Measurements from ENCODE around the gene GRID2. TPM values are rescaled to one million over a fixed set of nuclear protein-coding genes. Genes with fewer than 3 reads are reported as not detected.

Gene GRID2
- polyA plus RNA-seq, 3 donors = 2.2 to 5.5 (median 3.3) TPM

DNA sequence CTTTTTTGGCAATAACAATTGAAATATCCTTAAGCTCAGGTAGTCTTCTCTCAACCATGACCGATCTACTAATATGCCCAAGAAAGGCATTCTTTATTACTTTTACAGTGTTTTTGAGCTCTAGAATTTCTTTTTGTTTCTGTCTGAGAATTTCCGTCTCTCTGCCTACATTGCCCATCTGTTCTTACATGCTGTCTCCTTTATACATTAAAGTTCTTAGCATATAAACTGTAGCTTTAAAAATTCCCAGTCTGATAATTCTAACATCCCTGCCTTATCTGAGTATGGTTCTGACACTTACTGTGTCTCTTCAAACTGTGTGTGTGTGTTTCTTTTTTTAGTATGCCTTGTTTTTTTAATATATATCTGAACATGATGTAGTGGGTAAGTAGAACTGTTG is 658.1 kb downstream of the GRID2 start:
- DNase-seq = no peak

DNA sequence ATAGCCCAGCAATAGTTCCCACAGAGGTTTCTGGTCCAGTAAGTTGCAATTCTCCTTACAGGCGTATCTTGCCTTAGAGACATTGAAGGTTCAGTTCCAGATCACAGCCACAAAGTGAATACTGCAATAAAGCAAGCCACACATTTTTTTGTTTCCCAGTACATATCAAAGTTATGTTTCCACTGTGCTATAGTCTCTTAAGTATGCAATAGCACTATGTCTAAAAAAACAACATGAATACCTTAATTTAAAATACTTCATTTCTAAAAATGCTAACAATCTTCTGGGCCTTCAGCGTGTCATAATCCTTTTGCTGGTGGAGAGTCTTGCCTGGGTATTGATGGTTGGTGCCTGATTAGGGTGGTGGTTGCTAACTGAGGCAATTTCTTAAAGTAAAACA is 659.1 kb downstream of the GRID2 start:
- no peak for DNase-seq

DNA sequence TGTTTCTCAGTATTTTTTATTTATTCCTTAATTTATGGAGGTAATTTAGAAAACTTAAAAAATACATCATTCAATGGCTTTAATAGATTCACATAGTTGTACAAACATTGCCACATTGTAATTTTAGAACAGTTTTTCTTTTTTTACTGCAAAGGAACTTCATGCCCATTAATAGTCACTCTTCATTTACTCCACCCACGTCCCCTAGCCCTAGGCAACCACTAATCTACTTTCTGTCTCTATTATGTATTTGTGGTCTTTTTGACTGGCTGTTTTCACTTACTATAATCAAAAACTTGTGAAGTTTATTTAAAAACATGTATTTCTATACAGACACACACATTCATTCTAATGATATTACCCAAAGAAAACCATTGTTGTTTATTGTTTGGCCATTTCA is 664.8 kb downstream of the GRID2 start:
- DNase-seq = no peak

DNA sequence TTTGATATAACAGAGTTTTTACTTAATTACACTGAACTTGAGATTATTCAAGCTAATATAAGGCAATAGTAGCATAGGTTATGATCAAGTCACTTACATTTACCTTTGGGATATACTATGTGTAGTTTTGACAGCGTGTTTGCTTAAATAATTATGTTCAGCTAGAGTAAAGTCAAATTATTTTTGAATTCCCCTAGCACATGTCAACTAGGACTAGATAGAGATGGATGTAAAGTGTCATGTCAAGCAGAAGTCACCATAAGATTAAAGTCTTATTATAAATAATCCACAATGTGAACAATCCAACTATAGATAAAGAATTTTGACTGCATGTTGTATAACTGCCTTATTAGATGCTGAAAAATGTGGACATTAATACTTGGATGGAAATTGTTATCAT is 665.2 kb downstream of the GRID2 start:
- no peak for DNase-seq

DNA sequence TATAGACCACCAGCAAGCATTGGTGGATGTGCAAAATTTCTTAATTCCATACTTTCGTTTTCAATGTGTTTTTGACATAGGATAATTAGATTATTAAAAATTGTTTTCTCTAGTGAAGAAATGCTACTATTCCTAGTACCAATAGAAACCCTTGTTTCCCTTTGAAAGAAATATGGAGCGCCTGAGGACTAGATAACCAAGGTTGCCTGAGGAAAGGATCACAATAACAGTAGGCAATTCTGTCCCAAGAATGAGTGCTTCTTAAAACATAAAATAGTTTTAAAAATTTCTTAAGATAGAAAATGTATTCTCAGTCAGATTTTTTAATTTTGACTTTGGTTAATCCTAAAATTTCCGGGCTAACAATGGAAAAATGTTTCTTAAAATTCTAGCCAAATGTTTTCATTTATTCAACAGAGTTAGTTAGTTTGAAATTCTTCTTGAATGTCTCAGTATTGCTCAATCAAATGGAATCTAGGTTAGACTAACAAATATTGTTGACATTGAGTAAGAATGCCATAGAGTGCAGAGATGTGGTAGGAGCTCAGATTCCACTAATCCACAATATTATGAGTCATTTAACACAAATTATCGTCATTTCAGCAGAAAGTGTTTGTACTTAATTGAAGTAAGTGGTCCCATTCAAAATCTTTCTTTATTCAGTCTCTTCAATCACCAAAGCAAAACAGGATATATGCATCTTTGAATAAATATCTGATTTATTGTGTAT is 666.0 kb downstream of the GRID2 start:
- DNase-seq = no peak

DNA sequence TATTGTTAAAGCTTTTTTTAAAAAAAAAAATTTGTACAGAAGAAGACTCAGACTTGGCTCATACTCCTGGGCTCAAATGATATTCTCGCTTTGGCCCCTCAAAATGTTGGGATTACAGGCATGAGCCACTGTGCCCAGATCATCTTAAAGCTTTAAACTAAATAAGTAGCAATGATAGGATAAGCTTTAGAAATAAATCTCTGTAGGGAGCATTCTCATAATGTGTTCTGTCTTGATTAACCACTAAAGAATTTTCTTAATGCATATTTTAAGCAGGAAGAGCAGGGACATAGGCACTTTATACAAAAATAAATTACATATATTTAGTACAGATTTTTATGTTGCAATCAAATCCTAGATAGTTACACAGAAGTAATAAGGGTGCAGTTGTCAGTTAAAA is 667.2 kb downstream of the GRID2 start:
- no peak for DNase-seq

DNA sequence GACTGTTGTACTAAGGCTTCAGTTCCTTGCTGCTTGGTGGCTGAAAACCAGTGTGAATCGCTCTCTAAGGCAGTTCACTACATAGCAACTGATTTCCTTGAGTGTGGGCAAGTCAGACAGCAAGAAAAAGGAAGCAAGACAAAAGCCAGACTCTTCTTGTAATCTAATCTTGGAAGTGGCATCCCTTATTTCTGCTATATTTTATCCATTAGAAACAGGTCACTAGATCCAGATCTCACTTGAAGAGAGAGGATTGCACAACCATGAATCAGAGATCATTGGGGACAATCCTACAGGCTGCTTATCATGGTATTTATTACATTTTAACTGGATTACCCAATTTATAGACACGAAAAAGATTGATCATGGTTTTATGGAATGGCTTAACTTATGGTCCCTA is 684.5 kb downstream of the GRID2 start:
- no peak for DNase-seq

DNA sequence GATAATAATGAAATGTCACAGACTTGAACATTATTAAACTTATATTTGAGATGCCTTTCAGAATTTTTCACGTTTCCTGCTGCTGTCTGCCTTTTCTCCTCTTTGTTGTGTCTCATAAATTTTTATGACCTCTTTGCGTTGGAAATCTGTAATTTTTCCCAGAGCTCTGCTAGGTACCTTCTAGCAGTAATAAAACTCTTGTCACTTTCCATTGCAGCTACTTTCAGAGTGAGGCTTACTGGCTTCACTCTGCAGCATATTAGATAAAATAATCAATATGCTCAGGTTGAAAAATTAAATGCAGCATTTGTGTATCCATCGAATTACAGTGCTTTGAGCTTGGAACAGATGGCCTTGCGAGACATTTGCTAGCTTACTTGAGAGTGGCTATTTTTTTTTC is 689.0 kb downstream of the GRID2 start:
- no peak for DNase-seq

DNA sequence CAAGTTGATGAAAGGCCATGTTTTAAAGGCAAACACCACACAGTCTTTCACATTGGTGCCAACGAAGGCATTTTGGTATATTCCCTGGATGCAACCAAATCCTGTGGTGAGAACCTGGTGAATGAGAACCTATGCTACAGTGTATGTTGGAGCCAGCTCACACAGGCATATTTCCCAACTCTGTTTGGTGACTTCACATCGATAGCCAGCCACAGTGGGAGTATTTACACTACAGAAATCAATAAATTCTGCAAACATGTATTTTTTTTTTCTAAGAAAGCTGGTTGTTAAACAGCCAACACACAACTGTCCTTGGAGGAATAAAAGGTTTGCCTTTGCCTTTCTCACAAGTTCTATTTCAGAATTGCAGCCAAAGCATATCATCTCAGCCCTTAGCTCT is 691.0 kb downstream of the GRID2 start:
- DNase-seq = no peak

DNA sequence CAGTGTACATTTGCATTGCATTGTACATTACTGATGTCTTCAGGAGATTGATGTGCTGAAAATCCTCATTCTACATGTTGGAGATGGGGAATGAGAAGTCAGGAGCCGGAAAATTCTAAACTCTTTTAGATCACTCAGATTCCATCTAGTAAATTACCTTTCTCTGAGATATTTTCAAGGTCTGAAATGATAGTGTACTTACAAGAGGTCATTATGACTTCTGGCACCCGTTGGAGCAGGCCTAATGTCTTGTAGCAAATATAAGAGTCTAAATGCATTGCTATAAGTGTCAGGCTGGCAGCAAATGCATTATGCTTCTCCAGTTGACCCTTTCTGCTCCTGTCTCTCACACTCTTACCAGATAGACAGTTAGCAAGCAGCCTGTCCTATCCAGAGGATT is 692.8 kb downstream of the GRID2 start:
- DNase-seq = no peak

DNA sequence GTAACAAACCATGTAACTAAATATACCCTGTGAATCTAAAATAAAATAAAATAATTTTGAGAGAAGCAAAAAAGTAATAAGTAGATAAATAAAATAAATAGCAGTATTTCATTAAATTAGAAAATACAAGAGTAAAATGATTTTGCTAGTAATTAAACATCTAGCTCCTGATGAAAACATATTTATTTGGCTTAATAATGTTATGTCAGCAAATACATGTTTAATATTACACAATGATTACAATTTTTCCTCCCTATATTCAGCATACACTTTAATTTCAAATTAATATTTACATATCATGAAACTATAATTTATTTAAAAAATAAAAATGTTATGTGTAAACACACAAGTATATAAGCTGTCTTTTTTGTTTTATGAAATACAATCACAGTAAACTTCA is 697.1 kb downstream of the GRID2 start:
- DNase-seq = no peak

DNA sequence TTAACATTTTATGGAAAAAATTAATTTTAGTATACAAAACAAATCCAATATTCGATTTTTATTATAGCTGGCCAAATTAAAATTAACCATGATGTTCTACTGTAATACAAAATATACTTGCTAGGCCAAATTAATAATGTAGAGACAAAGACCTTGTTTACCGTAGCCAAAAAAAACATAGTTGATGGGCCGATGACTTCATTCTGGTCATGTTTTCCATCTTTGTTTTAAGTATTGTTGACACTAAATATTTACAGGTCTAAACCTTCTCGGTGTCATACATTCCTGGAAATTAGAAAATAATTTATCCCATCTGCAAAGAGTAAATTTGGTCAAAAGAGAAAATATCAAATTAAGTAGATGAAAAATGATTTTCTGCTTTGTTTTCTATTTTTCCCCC is 698.5 kb downstream of the GRID2 start:
- no peak for DNase-seq

DNA sequence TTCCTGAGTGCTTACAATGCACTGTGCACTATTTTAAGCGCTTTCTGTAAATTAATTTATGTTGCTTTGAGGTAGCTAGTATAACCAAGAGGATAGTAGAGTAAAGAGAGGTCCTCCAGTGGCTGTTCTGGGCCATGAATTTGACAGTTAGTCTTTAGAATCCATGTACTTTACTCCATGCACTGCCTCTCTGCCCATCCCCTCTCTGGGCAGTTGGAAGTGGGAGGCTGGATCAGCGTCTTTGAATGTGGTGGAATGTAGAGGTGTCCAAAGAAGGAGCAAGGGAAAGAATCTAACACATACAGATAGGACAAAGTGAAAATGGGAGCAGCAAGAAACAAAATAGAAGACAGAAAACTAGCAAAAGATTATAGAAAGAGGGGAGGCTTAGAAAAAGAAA is 712.6 kb downstream of the GRID2 start:
- DNase-seq = no peak

DNA sequence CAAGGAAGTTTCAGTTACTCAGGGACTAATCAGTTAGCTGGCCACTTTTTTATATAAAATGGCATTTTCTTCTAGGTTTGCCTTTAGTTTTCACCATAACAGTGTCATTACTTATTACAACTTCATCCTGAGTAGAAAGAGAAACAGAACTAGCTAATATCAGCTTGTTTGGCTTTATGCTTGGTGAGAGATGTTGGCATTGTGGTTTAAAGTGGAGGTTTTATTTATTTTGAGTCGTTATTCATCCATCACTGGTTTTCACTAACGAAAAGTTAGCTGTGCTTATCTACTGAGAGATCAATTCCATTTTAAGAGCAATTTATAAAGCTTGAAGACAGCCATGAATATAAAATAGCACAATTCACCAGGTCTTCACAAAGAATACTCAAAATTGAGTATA is 714.5 kb downstream of the GRID2 start:
- no peak for DNase-seq

DNA sequence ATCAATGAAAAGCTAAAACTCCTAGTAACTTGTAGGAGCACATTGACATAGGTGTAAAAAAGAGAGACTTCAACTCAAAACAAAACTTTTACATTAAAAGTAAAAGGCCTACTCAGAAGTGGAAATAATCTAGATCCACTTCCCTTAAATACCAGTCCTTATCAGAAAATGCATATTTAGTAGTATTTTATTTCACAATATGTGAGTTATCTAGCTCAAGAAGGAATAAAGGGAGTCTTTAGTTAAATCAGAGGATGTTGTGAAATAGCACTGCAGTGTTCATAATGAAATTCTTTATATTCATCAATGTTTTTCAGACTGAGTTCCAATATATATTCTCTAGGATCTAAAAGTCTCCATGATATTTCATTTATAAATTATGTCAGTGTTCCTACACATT is 715.0 kb downstream of the GRID2 start:
- no peak for DNase-seq

DNA sequence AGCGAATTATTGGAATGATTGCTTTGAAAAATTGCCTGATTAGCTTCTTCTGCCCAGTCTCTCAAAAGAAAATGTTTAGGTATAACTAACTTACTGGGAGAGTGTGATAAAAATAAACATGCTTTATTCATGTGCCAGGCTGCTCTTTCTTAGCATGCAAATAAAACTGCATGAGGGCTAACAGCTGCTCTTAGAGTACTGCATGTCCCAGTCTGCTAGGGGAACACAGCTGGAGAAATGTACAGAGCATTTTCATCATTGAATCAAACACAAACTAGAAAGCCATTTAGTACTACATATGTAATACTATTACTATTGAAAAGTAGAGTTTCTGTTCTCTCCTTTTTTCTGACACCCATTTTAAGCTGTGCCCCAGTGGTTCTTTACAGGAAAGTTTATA is 726.0 kb downstream of the GRID2 start:
- peak; percentile 31 for DNase-seq

DNA sequence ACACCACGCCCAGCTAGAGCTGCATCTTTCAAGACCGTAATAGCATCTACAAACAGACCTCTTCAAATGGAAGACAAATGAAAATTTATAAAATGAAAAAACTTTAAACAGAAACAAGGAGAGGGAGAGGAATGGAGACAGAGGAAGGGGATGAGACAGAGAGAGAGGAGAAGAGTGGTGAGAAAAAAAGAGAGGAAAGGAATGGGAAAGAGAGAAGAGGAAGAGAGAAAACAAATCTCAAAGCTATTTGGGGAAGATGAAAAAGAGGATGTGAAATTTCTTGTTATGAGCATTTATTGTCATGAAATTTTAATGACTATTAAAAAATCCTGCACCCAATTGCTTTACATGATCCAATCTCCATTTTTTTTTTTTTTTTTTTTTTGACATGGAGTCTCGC is 726.9 kb downstream of the GRID2 start:
- DNase-seq = no peak

DNA sequence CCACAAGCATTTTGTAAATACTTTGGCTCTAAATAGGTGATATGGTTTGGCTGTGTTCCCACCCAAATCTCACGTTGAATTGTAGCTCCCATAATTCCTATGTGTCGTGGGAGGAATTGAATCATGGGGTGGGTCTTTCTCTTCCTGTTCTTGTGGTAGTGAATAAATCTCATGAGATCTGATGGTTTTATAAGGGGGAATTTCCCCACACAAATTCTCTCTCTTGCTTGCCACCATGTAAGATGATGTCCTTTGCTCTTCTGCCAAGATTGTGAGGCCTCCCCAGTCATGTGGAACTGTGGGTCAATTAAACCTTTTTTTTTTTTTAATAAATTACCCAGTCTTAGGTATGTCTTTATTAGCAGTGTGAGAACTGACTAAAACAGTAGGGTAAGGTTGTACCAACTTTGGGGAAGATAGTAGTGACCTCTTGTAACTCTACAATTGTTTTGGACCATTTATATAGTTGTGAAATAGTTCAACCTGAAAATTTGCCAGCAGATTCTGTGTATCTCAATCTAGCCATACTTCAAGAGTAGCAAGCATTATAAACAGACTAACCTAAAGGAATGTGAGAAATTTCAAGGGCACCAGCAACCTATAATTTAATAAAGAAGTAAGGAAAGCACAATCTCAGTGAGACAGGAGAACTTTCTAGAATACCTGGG is 727.8 kb downstream of the GRID2 start:
- no peak for DNase-seq

DNA sequence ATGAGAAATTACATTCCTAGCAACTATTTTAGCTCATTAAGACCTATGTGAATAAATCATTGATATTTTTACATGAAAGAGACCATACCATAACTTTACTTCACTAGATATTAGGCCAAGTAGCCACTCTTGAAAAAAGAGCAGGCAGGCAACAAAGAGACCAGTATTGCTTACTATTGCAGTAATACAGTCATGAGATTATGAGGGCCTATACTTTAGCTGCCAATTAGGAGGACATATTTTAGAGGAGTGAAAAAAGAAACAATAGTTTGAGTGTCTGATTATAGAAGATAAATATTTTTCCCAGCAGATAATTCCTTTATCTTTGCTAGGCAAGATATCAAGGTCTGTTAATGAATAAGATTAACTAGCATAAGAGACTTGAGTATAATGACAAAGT is 739.0 kb downstream of the GRID2 start:
- DNase-seq = no peak

DNA sequence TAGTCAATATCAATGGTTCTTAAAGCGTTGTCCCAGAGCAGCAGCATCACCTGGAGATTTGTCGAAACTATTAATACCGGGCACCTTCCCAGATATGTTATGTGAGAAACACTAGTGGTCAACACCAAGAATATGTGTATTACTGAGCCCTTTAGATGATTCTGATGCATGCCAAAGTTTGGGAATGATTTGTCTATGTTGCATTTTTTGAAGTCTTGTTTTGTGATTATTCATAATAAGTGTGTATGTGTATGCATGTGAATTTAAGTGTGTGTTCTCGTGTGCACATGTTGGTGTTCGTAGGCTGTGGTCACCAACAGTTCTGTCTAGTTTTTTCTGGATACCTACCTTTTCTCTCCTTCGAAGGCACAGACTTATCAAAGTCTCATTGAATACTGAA is 749.4 kb downstream of the GRID2 start:
- no peak for DNase-seq

DNA sequence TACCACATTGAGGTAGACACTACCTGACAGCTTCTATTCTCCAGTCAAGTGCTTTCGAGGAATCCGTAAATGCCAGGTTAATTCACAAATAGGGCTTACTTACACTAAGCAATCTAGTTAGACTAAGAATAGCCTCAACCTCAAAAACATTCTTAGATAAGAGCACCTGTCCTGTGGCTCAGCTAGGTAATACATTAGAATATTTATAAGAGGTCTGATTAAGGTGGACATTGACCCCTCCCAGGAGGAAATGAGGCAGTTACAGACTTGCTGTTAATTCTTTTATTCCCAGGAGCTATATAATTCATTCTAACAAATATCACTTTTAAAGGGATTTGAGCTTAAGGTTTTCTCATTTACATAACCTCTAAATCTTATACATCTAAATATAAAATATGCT is 758.1 kb downstream of the GRID2 start:
- DNase-seq = no peak

DNA sequence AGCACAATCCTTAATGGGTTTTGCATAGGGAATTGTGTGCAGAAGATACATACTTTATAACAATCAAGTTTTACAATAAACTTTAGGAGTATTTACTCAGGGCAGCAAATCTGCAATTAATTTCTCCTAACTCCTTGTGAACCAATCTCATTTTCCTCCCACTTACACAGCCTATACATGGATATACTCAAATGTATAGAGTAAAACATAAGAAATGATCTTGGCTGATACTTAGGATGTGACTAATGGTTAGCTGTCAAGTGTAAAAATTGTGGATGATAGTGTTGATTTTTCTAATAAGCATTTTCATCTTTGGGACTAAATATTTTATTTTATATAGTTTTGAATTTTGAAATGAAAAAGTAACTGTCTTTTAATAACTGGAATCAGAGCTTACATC is 759.6 kb downstream of the GRID2 start:
- no peak for DNase-seq

DNA sequence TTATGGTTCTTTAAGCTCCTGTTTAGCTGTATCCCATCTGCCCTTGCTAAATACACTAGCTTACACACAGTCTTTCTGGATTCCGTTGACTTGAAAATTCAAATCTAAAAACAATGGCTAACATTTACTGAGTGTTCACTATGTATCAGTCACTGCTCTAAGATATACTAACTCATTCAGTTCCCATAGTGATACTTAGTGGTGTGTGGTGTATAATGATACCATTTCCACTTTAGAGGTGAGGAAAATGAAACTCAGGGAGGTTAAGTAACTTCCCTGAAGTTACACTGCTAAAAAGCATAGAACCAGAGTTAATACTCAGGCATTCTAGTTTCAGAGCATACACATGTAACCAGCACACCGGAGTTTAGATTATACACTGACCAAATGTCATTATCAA is 762.0 kb downstream of the GRID2 start:
- DNase-seq = no peak

DNA sequence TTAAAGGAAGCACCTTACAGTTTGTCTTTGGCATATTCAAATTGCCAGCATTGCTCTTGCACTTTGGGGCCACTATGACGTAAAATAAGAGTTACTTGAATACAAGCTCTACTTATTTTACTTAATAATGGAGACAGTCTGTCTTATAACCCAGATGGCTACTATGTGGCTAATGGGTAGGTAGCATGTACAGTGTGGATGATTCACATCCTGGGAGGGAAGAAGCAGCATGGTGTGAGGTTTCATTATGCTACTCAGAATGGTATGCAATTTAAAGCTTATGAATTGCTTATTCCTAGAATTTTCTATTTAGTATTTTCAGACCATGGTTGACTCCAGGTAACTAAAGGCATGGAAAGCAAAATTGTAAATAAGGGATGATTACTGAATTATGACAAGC is 763.0 kb downstream of the GRID2 start:
- no peak for DNase-seq
